Large intestine (tissue), 3 donors: ENCODE data around the gene GMCL2. TPM values are rescaled to one million over a fixed set of nuclear protein-coding genes. Genes with fewer than 3 reads are reported as not detected.

Experiments
- DNase-seq, 2 donors: peaks; one replicate each; pipeline versions ENCODE4 v3.0.0 to v3.0.0-alpha.2; 2013
- H3K27ac ChIP-seq: one replicate; pipeline ENCODE4 v1.5.1; 2013; ENCODE audit warnings: low read length
- H3K27me3 ChIP-seq: 2 replicates; pipeline ENCODE4 v1.6.1; 2013; ENCODE audit warnings: low read length; ENCODE audit not compliant: control insufficient read depth, insufficient read depth
- H3K36me3 ChIP-seq: 2 replicates; pipeline ENCODE4 v1.6.1; 2013; ENCODE audit warnings: low read length; ENCODE audit not compliant: control insufficient read depth, insufficient read depth
- H3K4me1 ChIP-seq: one replicate; pipeline ENCODE4 v1.6.1; 2013; ENCODE audit warnings: low read length; ENCODE audit not compliant: control insufficient read depth, insufficient read depth
- H3K4me3 ChIP-seq: one replicate; pipeline ENCODE4 v1.5.1; 2013; ENCODE audit warnings: low read length
- H3K9me3 ChIP-seq: one replicate; pipeline ENCODE4 v1.6.1; 2013; ENCODE audit warnings: mild to moderate bottlenecking, low read depth, low read length, moderate library complexity; ENCODE audit not compliant: control insufficient read depth
- WGBS: methylation state at CpG from one replicate; pipeline ENCODE4 v1.1.5; 2013; ENCODE audit warnings: low lambda C conversion rate; ENCODE audit not compliant: insufficient coverage; 5-methylcytosine and 5-hydroxymethylcytosine counted together
- polyA plus RNA-seq: library from polyadenylated mRNA; unstranded; fragments of 120-200 nt; gene quantifications from one replicate; pipeline ENCODE4 v1.2.1, GENCODE V29; 2013

The GMCL2 gene
- polyA plus RNA-seq, 1 donor: 0.01 TPM

DNA sequence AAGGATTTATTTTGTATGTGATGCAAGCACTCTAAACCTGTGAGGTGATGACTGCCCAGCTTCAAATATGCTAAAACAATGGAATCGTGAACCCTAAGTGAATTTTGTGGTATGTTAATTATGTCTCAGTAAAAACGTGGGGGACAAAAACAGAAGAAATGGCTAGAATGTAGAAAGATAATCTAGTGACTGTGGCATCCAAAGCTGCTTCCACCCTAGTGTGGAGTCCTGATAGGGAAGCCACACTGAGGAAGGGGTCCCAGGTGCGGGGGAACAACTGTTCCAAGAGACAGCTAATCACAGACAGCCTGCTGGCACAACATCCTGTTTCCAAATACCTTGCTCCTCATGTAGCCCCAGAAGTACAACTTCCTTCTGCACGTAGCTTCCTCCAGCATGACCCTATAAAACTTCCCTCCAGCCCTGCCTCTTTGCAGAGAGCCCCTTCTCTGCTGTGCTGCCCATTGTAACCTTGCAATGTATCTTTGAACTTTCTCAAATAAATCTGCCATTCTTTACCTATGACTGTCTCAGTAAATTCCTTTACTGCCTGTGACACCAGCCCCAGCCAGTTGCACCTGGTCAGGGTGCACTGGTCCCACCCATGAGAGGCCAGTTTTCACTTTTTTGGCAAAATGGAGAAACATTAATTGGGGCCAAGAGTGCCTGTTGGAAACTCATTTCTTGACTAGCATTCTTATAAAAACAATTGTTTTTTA lies 4.9 kb downstream of the GMCL2 start:
- 60% methylated on average over 1 of the region's 4 CpGs for WGBS
- Histone ChIP-seq H3K4me1 (no peaks in the 10 kb centered on the region), H3K36me3 (no peaks in the 10 kb centered on the region), H3K27ac (no peak overlapping the region), H3K4me3 (no peak overlapping the region), H3K9me3 (no peaks in the 10 kb centered on the region), H3K27me3 (no peaks in the 10 kb centered on the region)
- DNase-seq: no peak

DNA sequence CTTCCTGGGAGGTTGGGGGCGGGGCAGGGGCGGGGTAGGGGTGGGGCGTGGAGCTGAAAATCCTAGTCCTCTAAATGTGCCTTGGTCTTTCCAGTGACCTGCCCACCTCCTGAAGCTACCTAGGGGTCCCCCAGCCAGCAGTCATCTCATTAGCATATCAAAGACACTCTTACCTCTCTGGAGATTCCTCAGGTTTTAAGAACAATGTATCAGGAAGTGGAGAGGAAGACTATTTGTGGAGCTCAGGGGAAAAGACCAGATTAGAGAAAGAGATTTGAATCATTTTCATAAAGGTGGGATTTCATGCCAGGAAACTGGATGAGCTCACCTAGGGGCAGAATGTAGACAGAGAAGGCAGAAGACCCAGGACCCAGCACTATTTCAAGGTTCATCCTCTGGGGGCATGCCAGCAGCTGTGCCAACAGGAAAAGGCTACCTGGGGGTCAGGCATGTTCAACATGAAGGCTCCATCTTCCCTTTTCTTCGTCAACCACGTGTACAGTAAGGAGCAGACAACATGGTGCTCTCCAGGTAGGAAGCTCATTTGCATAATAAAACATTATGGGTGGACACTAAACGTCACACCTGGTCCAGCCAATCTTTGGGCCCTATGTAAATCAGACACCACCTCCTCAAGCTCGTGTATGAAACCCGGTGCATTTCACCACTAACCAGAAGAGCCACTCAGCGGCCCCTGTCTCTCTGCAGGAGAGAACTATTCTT lies 6.9 kb downstream of the GMCL2 start:
- Histone ChIP-seq H3K27me3 (no peaks in the 10 kb centered on the region), H3K27ac (no peak overlapping the region), H3K9me3 (no peaks in the 10 kb centered on the region), H3K36me3 (no peaks in the 10 kb centered on the region), H3K4me1 (no peaks in the 10 kb centered on the region), H3K4me3 (no peak overlapping the region)
- DNase-seq: no peak
- WGBS: no CpG with 5 or more reads among the region's 9 CpGs

DNA sequence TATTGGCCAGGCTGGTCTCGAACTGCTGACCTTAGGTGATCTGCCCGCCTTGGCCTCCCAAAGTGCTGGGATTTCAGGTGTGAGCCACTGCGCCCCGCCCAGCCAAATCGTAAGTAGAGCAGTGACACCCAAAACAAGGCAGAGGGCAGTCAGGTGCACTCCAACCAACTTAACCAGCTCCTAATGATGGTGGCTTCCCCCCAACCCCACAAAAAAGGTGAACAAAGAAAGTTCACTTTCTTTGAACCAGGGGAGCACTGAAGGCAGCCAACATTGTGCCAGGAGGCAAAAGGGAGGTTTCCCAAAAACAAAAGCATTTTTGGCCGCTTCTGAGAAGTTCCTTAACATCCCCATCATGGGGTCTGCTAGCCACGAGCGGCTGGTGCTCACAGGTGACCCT lies 9.6 kb downstream of the GMCL2 start:
- no CpG with 5 or more reads among the region's 8 CpGs for WGBS
- DNase-seq: no peak

DNA sequence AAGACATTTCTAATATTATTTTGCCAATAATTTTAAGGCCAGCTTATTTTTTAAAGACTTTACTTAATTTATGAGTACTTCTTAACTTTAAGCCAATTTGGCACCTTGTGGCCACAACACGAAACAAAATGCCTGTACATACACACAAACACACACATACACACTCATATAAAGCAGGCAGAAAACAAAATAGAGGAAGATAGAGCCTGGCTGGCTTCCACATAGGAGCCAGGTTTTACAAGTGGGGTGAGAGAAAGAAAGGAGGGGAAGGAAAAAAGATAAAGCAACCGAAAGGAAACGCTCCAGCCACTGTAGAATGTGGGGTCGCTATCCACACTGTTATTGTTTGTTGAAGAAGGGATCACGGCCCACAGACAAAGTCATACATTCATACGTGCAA lies 10.4 kb downstream of the GMCL2 start:
- H3K36me3 ChIP-seq: no peaks in the 10 kb centered on the region
- DNase-seq: no peak
- no CpG with 5 or more reads among the region's 6 CpGs for WGBS
- H3K9me3 ChIP-seq: no peaks in the 10 kb centered on the region
- H3K27me3 ChIP-seq: no peaks in the 10 kb centered on the region
- no peak overlapping the region for H3K4me3 ChIP-seq
- H3K27ac ChIP-seq: no peak overlapping the region
- no peaks in the 10 kb centered on the region for H3K4me1 ChIP-seq

More for the DNA sequence above, 9.6 kb downstream of the GMCL2 start:
- Histone ChIP-seq H3K4me1 (no peaks in the 10 kb centered on the region), H3K27ac (no peak overlapping the region), H3K4me3 (no peak overlapping the region), H3K36me3 (no peaks in the 10 kb centered on the region), H3K9me3 (no peaks in the 10 kb centered on the region), H3K27me3 (no peaks in the 10 kb centered on the region)

DNA sequence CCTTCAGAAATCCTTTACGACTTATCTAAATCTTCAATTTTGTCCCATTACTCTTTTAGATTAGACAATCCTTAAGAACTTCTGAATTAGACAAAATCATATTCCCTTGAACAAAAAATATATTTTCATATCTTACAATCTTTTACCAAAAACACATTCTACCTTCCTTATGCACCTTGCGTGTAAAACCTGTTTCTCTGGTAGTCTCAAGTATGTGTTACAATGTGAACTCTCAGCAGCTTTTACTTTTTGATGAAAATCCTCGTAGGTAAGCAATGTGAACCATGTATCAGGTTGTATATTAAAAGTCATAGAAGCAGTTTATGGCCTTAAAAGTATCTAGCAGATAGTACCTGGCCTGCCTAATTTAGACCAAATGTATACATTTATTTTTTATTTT lies 12.7 kb downstream of the GMCL2 start:
- no peak for DNase-seq
- 90% methylated on average over 3 of the region's 3 CpGs for WGBS
- Histone ChIP-seq H3K27ac (no peak overlapping the region), H3K36me3 (no peaks in the 10 kb centered on the region), H3K4me3 (no peak overlapping the region), H3K27me3 (peaks cover 4% of the 10 kb centered on the region), H3K9me3 (no peaks in the 10 kb centered on the region), H3K4me1 (no peaks in the 10 kb centered on the region)

DNA sequence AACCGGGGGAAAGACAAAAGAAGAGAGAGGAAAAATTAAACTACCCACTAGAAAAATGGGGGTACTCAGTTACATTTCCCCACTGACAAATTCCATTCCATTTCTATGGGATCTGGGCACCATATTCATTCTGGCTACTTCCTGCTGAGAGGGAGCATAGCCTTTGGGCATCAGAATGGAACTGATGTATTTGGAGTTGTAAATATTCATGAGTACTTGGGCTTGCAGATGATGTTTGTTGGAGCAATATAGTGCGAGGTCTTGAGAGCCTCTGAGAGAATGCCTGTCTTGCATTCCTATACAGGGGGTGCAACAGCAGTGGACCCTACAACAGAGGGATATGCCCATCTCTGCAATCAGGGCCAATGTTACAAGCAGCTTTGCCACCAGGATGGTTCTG lies 16.7 kb downstream of the GMCL2 start:
- DNase-seq: no peak
- H3K27me3 ChIP-seq: peaks cover 22% of the 10 kb centered on the region
- WGBS: no CpG with 5 or more reads among the region's 2 CpGs
- no peaks in the 10 kb centered on the region for H3K9me3 ChIP-seq
- no peak overlapping the region for H3K4me3 ChIP-seq
- H3K27ac ChIP-seq: no peak overlapping the region
- no peaks in the 10 kb centered on the region for H3K36me3 ChIP-seq
- no peaks in the 10 kb centered on the region for H3K4me1 ChIP-seq

DNA sequence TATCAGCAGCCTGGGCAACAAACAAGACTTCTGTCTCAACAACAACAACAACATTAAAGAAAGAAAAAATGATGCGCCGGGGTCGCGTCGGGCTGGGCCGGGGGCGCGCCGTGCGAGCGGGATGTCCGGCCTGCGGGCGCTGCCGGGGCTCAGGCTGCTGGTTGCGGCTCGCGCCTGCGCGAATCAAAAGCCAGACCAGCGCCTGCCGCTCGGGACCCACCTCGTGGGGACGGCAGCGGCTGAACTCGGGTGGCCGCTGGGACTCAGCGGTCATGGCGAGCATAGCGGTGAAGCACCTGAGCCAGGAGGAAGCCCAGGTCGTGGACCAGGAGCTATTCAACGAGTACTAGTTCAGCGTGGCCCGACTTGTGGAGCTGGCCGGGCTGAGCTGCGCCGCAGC lies 21.6 kb downstream of the GMCL2 start:
- Histone ChIP-seq H3K27ac (no peak overlapping the region), H3K36me3 (no peaks in the 10 kb centered on the region), H3K4me1 (no peaks in the 10 kb centered on the region), H3K4me3 (no peak overlapping the region), H3K9me3 (no peaks in the 10 kb centered on the region), H3K27me3 (peaks cover 52% of the 10 kb centered on the region)
- no peak for DNase-seq
- WGBS: no CpG with 5 or more reads among the region's 38 CpGs

DNA sequence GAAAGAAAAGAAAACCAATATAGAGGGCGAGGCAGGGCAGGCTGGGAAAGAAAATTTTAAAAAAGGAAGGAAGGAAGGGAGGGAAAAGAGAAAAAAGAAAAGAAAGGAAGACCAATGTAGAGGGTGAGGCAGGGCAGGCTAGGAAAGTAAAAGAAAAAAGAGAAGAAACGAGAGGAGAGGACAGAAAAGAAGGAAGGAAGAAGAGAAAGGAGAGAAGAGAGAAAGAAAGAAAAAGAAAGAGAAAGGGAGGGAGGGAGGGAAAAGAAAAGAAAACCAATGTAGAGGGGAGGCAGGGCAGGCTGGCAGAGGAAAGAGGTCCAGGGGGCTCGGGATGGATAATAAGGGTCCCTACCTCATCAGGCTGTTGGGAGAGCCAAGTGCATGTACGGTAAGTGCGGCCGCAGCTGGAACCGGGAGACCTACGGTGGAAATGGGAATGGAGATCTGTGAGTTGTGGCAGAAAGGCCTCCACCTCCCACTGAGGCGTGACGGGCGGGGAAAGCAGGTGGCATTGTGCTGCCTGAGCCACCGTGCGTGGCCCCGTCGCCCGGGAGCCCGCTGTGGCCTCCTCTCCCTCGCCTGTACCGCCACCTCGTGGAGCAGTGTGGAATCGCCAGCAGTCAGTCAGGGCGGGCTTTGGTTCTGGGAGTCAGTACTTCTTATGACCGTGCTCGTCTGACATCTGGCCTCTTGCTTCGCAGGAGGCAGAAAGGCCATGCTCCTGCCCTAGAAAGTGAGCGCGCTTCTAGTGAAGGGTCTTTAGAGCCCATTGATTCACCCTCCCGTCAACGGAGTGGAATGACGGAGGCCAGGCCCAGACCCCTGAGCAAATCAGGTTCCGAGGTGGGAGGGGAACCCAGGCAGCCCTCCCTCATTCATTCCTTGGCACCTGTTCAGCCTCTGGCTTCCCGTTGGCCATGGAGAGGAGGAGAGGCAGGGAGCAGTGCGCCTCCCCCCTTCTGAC lies 23.1 kb downstream of the GMCL2 start:
- H3K27ac ChIP-seq: no peak overlapping the region
- WGBS: 84% methylated on average over 2 of the region's 33 CpGs
- no peaks in the 10 kb centered on the region for H3K36me3 ChIP-seq
- DNase-seq: peak; percentile 70
- no peak overlapping the region for H3K4me3 ChIP-seq
- H3K27me3 ChIP-seq: peaks cover 45% of the 10 kb centered on the region
- H3K4me1 ChIP-seq: no peaks in the 10 kb centered on the region
- H3K9me3 ChIP-seq: no peaks in the 10 kb centered on the region

DNA sequence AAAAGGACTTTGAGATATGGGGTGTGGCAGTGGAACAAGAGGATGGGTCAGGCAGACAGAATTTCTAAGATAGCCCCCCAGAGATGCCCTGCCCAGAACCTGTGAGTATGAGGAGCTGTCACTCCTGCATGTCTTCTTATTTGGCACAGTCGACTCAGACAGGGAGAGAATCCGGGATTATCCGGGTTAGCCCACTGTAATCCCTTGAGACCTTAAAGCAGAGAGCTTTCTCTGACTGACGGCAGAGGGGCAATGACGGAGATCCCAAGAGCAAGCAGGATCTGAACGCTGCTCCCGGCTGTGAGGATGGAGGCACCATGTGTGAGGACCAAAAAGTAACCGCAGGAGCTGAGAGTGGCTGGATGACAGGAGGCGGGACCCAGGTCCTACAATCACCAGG lies 24.7 kb downstream of the GMCL2 start:
- H3K4me1 ChIP-seq: no peaks in the 10 kb centered on the region
- H3K27me3 ChIP-seq: peaks cover 45% of the 10 kb centered on the region
- no peak for DNase-seq
- H3K27ac ChIP-seq: no peak overlapping the region
- no CpG with 5 or more reads among the region's 9 CpGs for WGBS
- H3K36me3 ChIP-seq: no peaks in the 10 kb centered on the region
- H3K4me3 ChIP-seq: no peak overlapping the region
- H3K9me3 ChIP-seq: no peaks in the 10 kb centered on the region

DNA sequence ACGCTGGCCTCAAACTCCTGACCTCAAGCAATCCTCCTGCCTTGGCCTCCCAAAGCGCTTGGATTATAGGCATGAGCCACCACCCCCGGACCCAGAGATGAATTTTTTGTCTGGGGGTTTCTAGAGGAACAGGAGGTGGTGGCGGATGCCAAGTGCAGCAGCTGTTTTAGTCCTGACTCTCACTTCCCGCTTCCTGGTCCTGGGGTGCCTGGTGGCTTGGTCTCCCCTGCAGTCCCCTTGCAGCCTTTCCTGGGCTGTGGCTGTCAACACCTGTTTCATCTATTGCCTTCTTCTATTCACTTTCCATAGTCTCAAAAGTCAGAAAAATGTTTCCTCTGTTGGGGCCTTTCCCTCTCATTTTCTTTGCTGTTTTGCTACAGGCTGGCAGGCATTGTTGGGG lies 27.0 kb downstream of the GMCL2 start:
- Histone ChIP-seq H3K4me3 (no peak overlapping the region), H3K36me3 (no peaks in the 10 kb centered on the region), H3K27ac (no peak overlapping the region), H3K27me3 (peaks cover 27% of the 10 kb centered on the region), H3K9me3 (no peaks in the 10 kb centered on the region), H3K4me1 (no peaks in the 10 kb centered on the region)
- DNase-seq: no peak
- WGBS: no CpG with 5 or more reads among the region's 5 CpGs
